ENCODE results near the gene RNF166. TPM values are rescaled to one million over a fixed set of nuclear protein-coding genes. Genes with fewer than 3 reads are reported as not detected.
A peak's percentile ranks its signal among the peaks of the same experiment; 100 is the strongest.

RNF166 gene
- total RNA-seq, 2 experiments from 2014 or later, result 124 to 174 TPM

- no peaks in the 10 kb centered on the region for H3K27me3 Mint-ChIP-seq
- H3K27ac Mint-ChIP-seq, result no peak overlapping the region
- no peak overlapping the region for H3K4me3 Mint-ChIP-seq
- ATAC-seq (no peak), DNase-seq (no peak)
- H3K4me1 Mint-ChIP-seq, result peaks cover 35% of the 10 kb centered on the region
- H3K9me3 Mint-ChIP-seq (ENCODE audit: low read depth), result no peaks in the 10 kb centered on the region
- H3K36me3 Mint-ChIP-seq, result no peaks in the 10 kb centered on the region
- CTCF ChIA-PET, result interaction anchor here (0.6 to 9.2 kb wide), 8 partner anchors 8 to 125 kb away, joined by 3 to 90 read pairs (median 6); no protein-coding TSS in a partner anchor
These were observed 38.6 kb upstream of the RNF166 start for GRCh38 chr16:88744577-88745521.

GRCh38 chr16:88743693-88744576, 37.7 kb upstream of the RNF166 start:
- Mint-ChIP-seq H3K4me1 (peaks cover 35% of the 10 kb centered on the region), H3K27ac (no peak overlapping the region), H3K9me3 (ENCODE audit: low read depth) (no peaks in the 10 kb centered on the region), H3K36me3 (no peaks in the 10 kb centered on the region), H3K27me3 (no peaks in the 10 kb centered on the region), H3K4me3 (no peak overlapping the region)
- ATAC-seq, result peak; percentile 29
- peak; percentile 72 for DNase-seq
- CTCF ChIA-PET, result interaction anchor here (0.7 to 9.2 kb wide), 17 partner anchors 10 to 114 kb away, joined by 3 to 90 read pairs (median 4); partner anchors contain the start of gene PIEZO1

- no peak for DNase-seq
- Mint-ChIP-seq H3K9me3 (ENCODE audit: low read depth) (no peaks in the 10 kb centered on the region), H3K36me3 (no peaks in the 10 kb centered on the region), H3K4me1 (peaks cover 32% of the 10 kb centered on the region), H3K27ac (no peak overlapping the region), H3K27me3 (no peaks in the 10 kb centered on the region), H3K4me3 (no peak overlapping the region)
- no peak for ATAC-seq
- CTCF ChIA-PET, result interaction anchor here (0.7 to 9.2 kb wide), 17 partner anchors 10 to 115 kb away, joined by 3 to 90 read pairs (median 4); partner anchors contain the start of gene PIEZO1
These were observed 36.8 kb upstream of the RNF166 start for GRCh38 chr16:88742896-88743605.

GRCh38 chr16:88741368-88741767, 35.2 kb upstream of the RNF166 start:
- H3K27ac Mint-ChIP-seq, result no peak overlapping the region
- no peaks in the 10 kb centered on the region for H3K9me3 Mint-ChIP-seq (ENCODE audit: low read depth)
- H3K4me1 Mint-ChIP-seq, result peaks cover 26% of the 10 kb centered on the region
- no peaks in the 10 kb centered on the region for H3K27me3 Mint-ChIP-seq
- no peak for ATAC-seq
- CTCF ChIA-PET, result interaction anchor here (9.2 kb wide), 1 partner anchor 39 kb away, joined by 90 read pairs; no protein-coding TSS in a partner anchor
- DNase-seq, result no peak
- H3K36me3 Mint-ChIP-seq, result no peaks in the 10 kb centered on the region
- H3K4me3 Mint-ChIP-seq, result no peak overlapping the region

- H3K36me3 Mint-ChIP-seq, result no peaks in the 10 kb centered on the region
- H3K4me3 Mint-ChIP-seq, result no peak overlapping the region
- H3K27me3 Mint-ChIP-seq, result no peaks in the 10 kb centered on the region
- H3K4me1 Mint-ChIP-seq, result peaks cover 19% of the 10 kb centered on the region
- no peak for ATAC-seq
- no peak overlapping the region for H3K27ac Mint-ChIP-seq
- no peak for DNase-seq
- CTCF ChIA-PET, result interaction anchor here (9.2 kb wide), 1 partner anchor 40 kb away, joined by 90 read pairs; no protein-coding TSS in a partner anchor
- no peaks in the 10 kb centered on the region for H3K9me3 Mint-ChIP-seq (ENCODE audit: low read depth)
These were observed 34.5 kb upstream of the RNF166 start for GRCh38 chr16:88740727-88741055.

GRCh38 chr16:88739977-88740726, 33.9 kb upstream of the RNF166 start:
- Mint-ChIP-seq H3K9me3 (ENCODE audit: low read depth) (no peaks in the 10 kb centered on the region), H3K27me3 (no peaks in the 10 kb centered on the region), H3K4me3 (no peak overlapping the region), H3K4me1 (peaks cover 15% of the 10 kb centered on the region), H3K27ac (no peak overlapping the region), H3K36me3 (peaks cover 2% of the 10 kb centered on the region)
- CTCF ChIA-PET, result interaction anchor here (0.7 to 9.2 kb wide), 2 partner anchors 41 to 1045 kb away, joined by 3 to 90 read pairs; no protein-coding TSS in a partner anchor
- ATAC-seq, result no peak
- DNase-seq, result no peak

GRCh38 chr16:88739139-88739976, 33.1 kb upstream of the RNF166 start:
- H3K27ac Mint-ChIP-seq, result no peak overlapping the region
- no peak for ATAC-seq

DNA sequence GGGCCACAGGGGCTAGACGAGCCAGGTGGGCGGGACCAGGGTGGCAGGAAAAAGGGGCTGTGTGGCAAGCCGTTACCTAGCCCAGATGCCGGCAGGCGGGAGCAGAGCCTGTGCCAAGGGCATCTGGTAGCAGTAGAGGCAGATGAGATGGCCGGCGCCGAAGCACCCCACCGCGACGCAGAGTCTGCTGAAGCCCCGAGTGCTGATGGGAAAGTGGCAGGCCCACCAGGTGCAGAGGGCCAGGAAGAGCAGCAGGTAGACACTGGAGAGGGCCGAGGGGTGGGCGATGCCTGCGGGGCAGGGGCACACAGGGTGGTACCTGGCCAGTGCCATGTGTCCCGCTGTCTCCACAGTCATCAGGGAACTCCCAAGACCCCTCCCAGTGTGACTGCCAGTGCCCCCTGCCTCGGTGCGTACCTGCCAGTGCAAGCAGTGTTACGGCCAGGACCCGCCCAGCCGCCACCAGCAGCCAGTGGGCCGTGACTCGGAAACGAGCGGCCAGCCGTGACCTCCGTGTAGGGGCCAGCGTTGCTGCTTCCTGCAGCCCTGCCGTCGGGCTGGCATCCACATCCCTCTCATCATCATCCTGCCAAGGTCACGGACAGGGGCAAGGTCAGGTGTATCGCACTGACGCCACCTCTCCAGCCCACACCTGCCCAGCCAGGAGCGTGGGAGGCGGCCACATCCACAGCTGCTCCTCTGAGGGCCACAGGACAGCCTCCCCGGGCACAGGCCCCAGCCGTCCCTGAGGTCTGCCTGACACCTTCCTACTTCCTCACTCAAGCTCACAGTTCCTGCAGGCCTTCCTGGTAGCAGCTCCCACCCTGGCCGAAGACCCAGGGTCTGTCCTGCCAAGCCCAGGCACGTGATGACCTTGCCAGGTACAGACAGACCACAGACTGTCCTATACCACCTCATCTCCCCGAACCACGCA, 32.2 kb upstream of the RNF166 start:
- DNase-seq (no peak), ATAC-seq (no peak)
- CTCF ChIA-PET, result interaction anchor here (0.7 to 2.7 kb wide), 28 partner anchors 7 to 479 kb away, joined by 3 to 40 read pairs (median 10); partner anchors contain the start of genes APRT, CDT1, CTU2 and GALNS
- peaks cover 2% of the 10 kb centered on the region for H3K4me1 Mint-ChIP-seq
- H3K27ac Mint-ChIP-seq, result no peak overlapping the region
- peaks cover 7% of the 10 kb centered on the region for H3K36me3 Mint-ChIP-seq
- H3K4me3 Mint-ChIP-seq, result no peak overlapping the region
- no peaks in the 10 kb centered on the region for H3K9me3 Mint-ChIP-seq (ENCODE audit: low read depth)
- no peaks in the 10 kb centered on the region for H3K27me3 Mint-ChIP-seq

More at GRCh38 chr16:88739139-88739976, 33.1 kb upstream of the RNF166 start:
- CTCF ChIA-PET, result interaction anchor here (1.1 kb wide), 1 partner anchor 15 kb away, joined by 4 read pairs; no protein-coding TSS in a partner anchor
- Mint-ChIP-seq H3K4me1 (peaks cover 10% of the 10 kb centered on the region), H3K9me3 (ENCODE audit: low read depth) (no peaks in the 10 kb centered on the region), H3K27me3 (no peaks in the 10 kb centered on the region), H3K36me3 (peaks cover 2% of the 10 kb centered on the region), H3K4me3 (no peak overlapping the region)
- no peak for DNase-seq

DNA sequence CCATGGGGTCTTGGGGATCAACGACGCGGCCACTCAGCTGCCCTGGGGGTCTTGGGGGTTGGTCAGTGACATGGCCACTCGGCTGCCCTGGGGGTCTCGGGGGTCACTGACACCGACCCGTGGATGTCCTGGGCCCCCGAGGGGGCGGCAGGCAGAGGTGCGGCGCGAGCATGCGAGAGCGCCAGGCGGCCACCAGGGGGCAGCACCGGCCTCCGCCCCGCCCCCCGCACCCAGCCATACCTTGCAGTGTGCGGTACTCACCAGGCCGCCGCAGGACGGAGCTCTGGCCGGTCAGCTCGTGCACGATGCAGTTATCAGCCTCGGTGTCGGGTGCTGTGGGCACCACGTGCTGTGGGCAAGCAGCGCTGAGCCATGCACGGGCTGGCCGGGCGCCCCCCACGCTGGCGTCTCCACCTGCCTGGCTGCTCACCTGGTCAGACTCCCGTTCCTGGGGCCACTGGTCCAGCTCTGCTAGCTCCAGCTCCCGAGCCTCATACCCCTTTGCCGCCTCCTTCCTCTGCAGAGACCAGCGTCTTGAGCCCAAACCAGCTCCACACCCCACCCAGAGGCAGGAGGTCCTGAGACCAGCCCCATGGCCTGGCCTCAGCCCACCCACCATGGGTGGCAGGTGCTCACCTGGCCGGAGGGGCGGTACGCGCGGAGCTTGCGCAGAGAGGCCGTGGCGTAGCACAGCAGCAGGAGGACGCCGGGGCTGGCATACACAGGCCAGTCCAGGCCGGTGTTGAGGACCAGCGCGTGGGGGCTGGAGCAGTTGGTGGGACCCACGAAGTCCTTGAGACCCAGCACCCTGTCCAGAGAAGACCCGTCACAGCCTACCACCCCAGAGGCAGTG, 31.3 kb upstream of the RNF166 start:
- ATAC-seq (peak; percentile 91), DNase-seq (peak; percentile 86)
- Mint-ChIP-seq H3K4me1 (no peaks in the 10 kb centered on the region), H3K27me3 (no peaks in the 10 kb centered on the region), H3K36me3 (peaks cover 7% of the 10 kb centered on the region), H3K9me3 (ENCODE audit: low read depth) (no peaks in the 10 kb centered on the region), H3K4me3 (no peak overlapping the region), H3K27ac (no peak overlapping the region)
- CTCF ChIA-PET, result interaction anchor here (0.5 to 2.7 kb wide), 48 partner anchors 8 to 480 kb away, joined by 3 to 40 read pairs (median 6); partner anchors contain the start of genes APRT, CDT1, CTU2 and GALNS

GRCh38 chr16:88736496-88736895, 30.3 kb upstream of the RNF166 start:
- Mint-ChIP-seq H3K27ac (no peak overlapping the region), H3K9me3 (ENCODE audit: low read depth) (no peaks in the 10 kb centered on the region), H3K36me3 (peaks cover 7% of the 10 kb centered on the region), H3K4me3 (no peak overlapping the region), H3K27me3 (no peaks in the 10 kb centered on the region), H3K4me1 (no peaks in the 10 kb centered on the region)
- CTCF ChIA-PET, result interaction anchor here (0.6 to 2.7 kb wide), 25 partner anchors 9 to 780 kb away, joined by 3 to 40 read pairs (median 9); partner anchors contain the start of genes APRT, CTU2, GALNS and RNF166
- DNase-seq, result no peak
- no peak for ATAC-seq

Measured in activated CD8-positive, alpha-beta memory T cell treated with anti-CD3 and anti-CD28 coated beads, Interleukin-2, amount 10 ng/mL, durations not matched to agents 7 days and 5 days (primary cell).